Mammary epithelial cell (primary cell): ENCODE results near the gene DMXL2.

ENCODE experiments used
- EZH2 ChIP-seq: IDR thresholded peaks from 2 replicates; pipeline ENCODE4 v1.6.1; 2012; ENCODE audit warnings: low read length, inconsistent platforms, borderline replicate concordance
- TF ChIP-seq, protein P1 (sequence below), 2 donors: IDR thresholded peaks in 1 of 2; conservative IDR thresholded peaks in 1 of 2; 2 replicates each; pipeline ENCODE4 v1.5.1; 2011 to 2012; ENCODE audit warnings: inconsistent platforms in 2 of 2, low read length in 2 of 2, mild to moderate bottlenecking in 2 of 2, control low read depth in 1 of 2, low read depth in 1 of 2; ENCODE audit not compliant: insufficient read depth in 1 of 2; ENCODE audit errors: extremely low read depth in 1 of 2

DNA sequence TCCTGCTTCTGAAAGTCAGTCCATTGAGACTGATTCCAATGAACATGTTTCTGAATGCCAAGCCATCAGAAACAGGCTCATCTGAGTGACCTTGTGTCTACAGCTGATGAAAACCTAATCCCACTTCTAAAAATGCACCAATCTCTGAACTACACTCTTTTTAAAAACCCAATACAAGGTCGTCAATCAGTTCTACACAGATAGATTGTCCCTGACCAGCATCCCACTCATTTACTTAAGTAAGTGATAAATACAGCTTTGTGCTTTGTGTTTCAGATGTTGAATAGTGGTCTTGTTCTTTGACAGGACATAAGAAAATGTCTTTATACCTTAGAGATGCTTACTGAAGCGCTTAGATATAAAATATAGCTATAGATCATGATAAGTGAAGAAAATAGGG is 38.5 kb upstream of the DMXL2 start:
- TF ChIP-seq, protein P1, sequence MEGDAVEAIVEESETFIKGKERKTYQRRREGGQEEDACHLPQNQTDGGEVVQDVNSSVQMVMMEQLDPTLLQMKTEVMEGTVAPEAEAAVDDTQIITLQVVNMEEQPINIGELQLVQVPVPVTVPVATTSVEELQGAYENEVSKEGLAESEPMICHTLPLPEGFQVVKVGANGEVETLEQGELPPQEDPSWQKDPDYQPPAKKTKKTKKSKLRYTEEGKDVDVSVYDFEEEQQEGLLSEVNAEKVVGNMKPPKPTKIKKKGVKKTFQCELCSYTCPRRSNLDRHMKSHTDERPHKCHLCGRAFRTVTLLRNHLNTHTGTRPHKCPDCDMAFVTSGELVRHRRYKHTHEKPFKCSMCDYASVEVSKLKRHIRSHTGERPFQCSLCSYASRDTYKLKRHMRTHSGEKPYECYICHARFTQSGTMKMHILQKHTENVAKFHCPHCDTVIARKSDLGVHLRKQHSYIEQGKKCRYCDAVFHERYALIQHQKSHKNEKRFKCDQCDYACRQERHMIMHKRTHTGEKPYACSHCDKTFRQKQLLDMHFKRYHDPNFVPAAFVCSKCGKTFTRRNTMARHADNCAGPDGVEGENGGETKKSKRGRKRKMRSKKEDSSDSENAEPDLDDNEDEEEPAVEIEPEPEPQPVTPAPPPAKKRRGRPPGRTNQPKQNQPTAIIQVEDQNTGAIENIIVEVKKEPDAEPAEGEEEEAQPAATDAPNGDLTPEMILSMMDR (conservative IDR thresholded peaks at IDR 0.05 in 1 of 2, IDR thresholded peaks at IDR 0.05 in 1 of 2; ENCODE audit: extremely low read depth in 1 of 2, insufficient read depth in 1 of 2, low read depth in 1 of 2, low read length in 2 of 2), result no peak
- TF ChIP-seq EZH2, result no peak
